Fibroblast of mammary gland (primary cell): ENCODE results near the gene TP53RK.
A peak's percentile ranks its signal among the peaks of the same experiment; 100 is the strongest.

ENCODE experiments used
- DNase-seq: peaks from one replicate; pipeline ENCODE4 v3.0.0-alpha.2; 2010; ENCODE audit warnings: low read depth
- H3K4me3 ChIP-seq: 2 replicates; pipeline ENCODE4 v1.5.1; 2011; ENCODE audit warnings: low read depth, mild to moderate bottlenecking, low read length, moderate library complexity; ENCODE audit not compliant: control insufficient read depth
- TF ChIP-seq, protein P1 (sequence below): conservative IDR thresholded peaks from 2 replicates; pipeline ENCODE4 v1.5.1; 2011; ENCODE audit warnings: low read depth, low read length, inconsistent platforms; ENCODE audit not compliant: control insufficient read depth, insufficient read depth

Gene TP53RK

DNA sequence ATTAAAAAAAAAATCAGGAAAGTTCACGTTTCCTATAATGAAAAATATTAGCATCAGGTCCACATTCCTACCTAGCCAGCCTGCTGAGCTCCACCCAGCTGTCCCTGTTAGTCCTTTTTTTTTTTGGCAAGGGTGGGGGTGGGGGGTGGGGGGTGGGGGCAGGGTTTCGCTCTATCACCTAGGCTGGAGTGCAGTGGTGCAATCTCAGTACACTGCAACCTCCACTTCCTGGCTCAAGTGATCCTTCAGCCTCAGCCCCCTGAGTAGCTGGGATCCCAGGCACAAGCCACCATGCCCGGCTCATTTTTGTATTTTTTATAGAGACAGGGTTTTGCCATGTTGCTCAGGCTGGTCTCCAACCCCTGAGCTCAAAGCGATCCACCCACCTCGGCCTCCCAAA is 12.7 kb upstream of the TP53RK start:
- TF ChIP-seq, protein P1, sequence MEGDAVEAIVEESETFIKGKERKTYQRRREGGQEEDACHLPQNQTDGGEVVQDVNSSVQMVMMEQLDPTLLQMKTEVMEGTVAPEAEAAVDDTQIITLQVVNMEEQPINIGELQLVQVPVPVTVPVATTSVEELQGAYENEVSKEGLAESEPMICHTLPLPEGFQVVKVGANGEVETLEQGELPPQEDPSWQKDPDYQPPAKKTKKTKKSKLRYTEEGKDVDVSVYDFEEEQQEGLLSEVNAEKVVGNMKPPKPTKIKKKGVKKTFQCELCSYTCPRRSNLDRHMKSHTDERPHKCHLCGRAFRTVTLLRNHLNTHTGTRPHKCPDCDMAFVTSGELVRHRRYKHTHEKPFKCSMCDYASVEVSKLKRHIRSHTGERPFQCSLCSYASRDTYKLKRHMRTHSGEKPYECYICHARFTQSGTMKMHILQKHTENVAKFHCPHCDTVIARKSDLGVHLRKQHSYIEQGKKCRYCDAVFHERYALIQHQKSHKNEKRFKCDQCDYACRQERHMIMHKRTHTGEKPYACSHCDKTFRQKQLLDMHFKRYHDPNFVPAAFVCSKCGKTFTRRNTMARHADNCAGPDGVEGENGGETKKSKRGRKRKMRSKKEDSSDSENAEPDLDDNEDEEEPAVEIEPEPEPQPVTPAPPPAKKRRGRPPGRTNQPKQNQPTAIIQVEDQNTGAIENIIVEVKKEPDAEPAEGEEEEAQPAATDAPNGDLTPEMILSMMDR = no peak
- no peak for DNase-seq
- H3K4me3 ChIP-seq = no peak overlapping the region

DNA sequence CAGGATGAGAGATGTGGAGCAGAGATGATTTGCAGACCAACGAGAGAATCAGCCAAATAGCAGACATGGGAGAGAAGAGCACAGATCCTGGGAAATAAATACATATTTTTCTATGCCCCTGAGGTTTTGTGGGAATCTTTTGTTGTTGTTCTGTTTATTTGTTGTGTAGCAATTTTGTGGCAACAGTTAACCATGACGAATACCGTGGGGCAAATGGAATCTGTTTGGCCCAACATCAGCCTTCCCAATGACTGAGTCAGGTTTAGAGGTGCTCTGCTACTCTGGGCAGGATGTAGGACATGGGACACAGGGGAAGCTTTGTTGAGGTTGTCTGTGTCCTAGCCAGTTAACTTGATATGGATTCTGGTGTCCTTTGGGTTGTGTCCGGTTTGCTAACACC is 12.3 kb upstream of the TP53RK start:
- TF ChIP-seq, protein P1 = no peak
- H3K4me3 ChIP-seq = no peak overlapping the region
- DNase-seq = peak; percentile 67

DNA sequence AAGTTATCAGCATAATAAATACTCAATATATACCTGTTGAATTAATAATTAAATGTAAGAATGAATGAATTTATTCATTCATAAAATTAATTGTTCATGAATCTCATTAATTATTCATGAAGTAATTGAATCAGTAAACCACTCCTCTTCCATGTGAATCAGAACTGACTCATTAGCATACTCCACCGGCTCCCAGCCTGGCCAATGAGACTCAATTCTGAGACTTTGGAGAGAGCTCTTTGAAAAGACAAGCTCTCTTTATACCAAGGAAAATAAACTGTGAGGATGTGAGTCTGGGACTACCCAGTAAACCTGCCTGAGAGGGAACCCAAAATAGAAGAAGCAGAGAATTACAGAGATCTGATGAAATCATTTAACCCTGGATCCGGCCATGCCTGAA is 11.8 kb upstream of the TP53RK start:
- TF ChIP-seq, protein P1 = no peak
- no peak overlapping the region for H3K4me3 ChIP-seq
- DNase-seq = peak; percentile 41

DNA sequence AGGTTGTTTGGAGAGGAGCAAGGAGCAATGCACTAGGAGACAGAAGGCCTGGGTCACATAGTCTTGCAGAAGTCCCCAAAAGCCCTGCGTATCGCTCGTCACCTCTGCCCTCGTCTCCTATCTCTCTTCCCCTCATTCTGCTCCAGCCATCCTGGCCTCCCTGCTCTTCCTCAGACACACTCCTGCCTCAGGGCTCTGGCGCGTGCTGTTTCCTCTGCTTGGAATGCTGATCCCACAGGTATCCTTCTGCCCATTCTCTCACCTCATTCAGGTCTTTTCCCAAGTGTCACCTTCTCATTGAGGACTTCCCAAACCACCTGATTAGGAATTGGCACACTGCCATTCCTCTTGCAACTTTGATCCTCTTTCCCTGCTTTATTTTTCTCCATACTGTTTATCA is 11.2 kb upstream of the TP53RK start:
- TF ChIP-seq, protein P1 = no peak
- H3K4me3 ChIP-seq = no peak overlapping the region
- DNase-seq = no peak

DNA sequence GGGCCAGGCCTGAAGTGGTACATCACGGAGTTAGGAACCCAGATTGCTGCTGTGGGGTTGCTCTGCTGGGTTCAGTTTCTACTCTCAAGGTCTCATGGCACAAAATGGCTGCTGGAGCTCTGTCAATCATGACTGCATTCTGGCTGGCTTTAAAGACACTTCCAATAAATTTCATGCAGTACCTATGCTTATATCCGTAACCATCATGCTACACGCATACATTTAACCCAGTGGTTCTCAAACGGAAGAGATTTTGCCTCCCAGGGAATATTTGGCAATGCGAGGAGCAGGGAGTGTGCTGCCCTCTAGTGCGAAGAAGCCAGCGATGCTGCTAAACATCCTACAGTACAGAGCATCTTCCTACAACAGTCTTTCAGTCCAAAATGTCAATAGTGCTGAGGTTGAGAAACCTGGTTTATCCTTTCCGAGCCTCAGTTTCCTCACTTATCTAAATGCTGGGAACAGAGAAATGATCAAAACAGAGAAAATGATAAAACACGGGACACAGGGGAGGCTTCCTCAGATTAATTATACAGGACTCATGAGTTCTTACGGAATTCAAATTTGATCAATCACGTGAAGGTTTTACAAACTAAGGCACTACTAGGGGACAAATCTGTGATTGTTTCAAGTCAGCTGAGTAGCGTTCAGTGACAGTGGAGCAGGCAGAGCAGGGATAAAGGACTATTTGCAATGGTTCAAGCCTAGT is 10.6 kb upstream of the TP53RK start:
- H3K4me3 ChIP-seq = no peak overlapping the region
- peak; percentile 58 for DNase-seq
- TF ChIP-seq, protein P1 = peak; percentile 90

DNA sequence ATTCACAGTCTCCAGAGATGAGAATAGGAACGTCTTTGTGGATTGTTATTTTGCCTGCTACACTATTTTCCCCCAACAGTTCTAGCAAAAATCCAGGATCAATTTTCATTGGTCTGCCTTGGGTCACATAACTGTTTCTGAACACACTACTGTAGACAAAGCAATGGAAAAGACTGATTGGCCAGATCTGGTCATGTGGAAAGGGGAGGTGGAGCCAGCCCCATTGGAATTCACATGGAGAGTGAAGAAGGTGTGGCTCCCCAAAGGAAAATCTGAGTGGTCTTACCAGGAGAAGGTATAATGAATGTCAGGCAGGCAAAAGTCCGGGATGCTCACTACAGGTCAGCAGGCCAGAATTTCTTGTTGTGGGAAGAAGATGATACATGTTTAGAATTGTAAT is 9.5 kb upstream of the TP53RK start:
- no peak overlapping the region for H3K4me3 ChIP-seq
- DNase-seq = no peak
- TF ChIP-seq, protein P1 = no peak
